GM06990 (cell line): ENCODE results near the gene ACER1.

Source experiments
- DNase-seq: peaks from one replicate; pipeline ENCODE4 v3.0.0-alpha.2; 2011; ENCODE audit not compliant: insufficient read length; ENCODE audit errors: extremely low read depth
- H3K27me3 ChIP-seq: replicated peaks from 2 replicates; pipeline ENCODE4 v1.6.0; 2011; ENCODE audit warnings: low read length; ENCODE audit not compliant: control insufficient read depth, insufficient read depth
- H3K36me3 ChIP-seq: 2 replicates; pipeline ENCODE4 v1.5.1; 2011; ENCODE audit warnings: low read length; ENCODE audit not compliant: control insufficient read depth, insufficient read depth
- H3K4me3 ChIP-seq: replicated peaks from 2 replicates; pipeline ENCODE4 v1.5.1; 2011; ENCODE audit warnings: low read depth, mild to moderate bottlenecking, control low read depth, low read length
- TF ChIP-seq, protein P1 (sequence below): IDR thresholded peaks from 2 replicates; pipeline ENCODE4 v1.5.1; 2011; ENCODE audit warnings: low read length, control low read depth, mild to moderate bottlenecking, inconsistent platforms; ENCODE audit not compliant: insufficient read depth, poor library complexity, severe bottlenecking

ACER1 gene, protein sequence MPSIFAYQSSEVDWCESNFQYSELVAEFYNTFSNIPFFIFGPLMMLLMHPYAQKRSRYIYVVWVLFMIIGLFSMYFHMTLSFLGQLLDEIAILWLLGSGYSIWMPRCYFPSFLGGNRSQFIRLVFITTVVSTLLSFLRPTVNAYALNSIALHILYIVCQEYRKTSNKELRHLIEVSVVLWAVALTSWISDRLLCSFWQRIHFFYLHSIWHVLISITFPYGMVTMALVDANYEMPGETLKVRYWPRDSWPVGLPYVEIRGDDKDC

DNA sequence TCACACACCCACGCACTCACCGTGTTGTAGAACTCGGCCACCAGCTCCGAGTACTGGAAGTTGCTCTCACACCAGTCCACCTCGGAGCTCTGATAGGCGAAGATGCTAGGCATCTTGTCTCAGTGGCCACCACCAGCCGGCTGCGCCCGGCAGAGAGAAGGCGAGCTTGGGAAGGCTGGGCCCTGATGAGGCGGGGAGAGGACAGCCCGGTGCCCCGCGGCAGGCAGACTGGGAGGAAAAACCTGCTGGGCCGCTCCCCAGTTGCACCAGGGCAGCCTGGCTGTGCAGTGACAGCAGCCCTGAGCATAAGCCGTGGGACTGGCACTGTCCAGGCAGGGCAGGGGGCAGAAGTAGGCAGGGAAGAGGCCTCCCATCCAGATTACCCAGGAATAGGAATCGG is at the start of gene ACER1:
ACER1 (minus strand) TSS at position 174 of the 400 bp plus-strand sequence; CDS start at position 113, 61 bp downstream.
- TF ChIP-seq, protein P1, sequence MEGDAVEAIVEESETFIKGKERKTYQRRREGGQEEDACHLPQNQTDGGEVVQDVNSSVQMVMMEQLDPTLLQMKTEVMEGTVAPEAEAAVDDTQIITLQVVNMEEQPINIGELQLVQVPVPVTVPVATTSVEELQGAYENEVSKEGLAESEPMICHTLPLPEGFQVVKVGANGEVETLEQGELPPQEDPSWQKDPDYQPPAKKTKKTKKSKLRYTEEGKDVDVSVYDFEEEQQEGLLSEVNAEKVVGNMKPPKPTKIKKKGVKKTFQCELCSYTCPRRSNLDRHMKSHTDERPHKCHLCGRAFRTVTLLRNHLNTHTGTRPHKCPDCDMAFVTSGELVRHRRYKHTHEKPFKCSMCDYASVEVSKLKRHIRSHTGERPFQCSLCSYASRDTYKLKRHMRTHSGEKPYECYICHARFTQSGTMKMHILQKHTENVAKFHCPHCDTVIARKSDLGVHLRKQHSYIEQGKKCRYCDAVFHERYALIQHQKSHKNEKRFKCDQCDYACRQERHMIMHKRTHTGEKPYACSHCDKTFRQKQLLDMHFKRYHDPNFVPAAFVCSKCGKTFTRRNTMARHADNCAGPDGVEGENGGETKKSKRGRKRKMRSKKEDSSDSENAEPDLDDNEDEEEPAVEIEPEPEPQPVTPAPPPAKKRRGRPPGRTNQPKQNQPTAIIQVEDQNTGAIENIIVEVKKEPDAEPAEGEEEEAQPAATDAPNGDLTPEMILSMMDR: no peak
- no peaks in the 10 kb centered on the region for H3K27me3 ChIP-seq
- H3K36me3 ChIP-seq: no peaks in the 10 kb centered on the region
- no peak for DNase-seq
- H3K4me3 ChIP-seq: no peak within 1 kb of the TSS

DNA sequence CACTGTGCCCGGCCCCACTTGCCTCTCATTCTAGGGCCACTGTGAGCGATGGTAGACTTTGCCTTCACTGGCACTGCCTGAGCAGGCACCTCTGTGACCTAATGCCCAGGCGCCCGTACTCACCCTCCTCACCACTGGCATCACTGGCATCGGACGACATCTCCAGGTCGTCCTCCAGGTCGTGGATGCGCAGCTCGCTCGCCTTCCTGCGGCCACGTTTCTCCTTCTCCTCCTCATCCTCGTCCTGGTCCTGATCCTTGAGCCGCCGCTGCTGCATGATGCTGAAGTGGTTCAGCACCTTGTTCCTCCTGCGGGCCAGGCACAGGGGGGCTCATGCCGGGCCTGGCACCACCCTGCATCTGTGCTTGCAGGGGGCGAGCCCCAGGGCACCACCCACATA is 49.8 kb upstream of the ACER1 start:
- TF ChIP-seq, protein P1: no peak
- H3K36me3 ChIP-seq: peaks cover 47% of the 10 kb centered on the region
- no peaks in the 10 kb centered on the region for H3K27me3 ChIP-seq
- H3K4me3 ChIP-seq: no peak overlapping the region
- no peak for DNase-seq

DNA sequence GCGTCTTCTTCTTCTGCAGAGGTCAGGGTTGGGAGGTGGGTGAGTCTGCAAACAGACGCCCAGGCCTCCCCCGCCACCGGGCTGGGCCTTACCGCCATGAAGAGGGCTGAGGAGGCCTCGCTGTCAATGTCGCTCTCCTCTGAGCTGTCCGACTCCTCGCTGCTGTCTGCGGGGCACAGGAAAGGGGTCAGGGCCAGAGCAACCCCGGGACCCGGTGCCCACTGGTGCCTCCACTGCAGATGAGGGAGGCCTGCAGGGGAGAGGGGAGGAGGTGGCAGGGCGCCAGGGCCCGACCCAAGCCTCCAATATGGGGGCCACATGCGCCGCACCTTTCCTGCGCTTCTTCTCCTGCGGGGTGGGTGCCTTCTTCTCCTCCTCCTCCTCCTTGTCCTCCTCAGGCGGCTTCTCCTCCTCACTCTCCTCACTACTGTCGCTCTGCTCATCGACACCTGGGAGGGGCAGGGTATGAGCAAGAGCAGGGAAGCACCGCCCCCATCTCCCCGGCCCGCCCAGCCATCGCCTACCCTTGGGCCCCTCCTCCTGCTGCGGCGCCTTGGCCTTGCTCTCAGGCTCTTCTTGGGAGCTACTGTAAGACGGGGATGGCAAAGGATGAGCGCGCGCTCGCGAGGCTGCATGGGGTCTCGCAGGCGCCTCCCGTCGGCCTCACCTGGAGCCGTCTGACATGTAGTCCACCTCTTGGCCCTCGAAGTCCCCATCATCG is 47.8 kb upstream of the ACER1 start:
- no peak overlapping the region for H3K4me3 ChIP-seq
- TF ChIP-seq, protein P1: no peak
- H3K27me3 ChIP-seq: no peaks in the 10 kb centered on the region
- DNase-seq: no peak
- peaks cover 35% of the 10 kb centered on the region for H3K36me3 ChIP-seq

DNA sequence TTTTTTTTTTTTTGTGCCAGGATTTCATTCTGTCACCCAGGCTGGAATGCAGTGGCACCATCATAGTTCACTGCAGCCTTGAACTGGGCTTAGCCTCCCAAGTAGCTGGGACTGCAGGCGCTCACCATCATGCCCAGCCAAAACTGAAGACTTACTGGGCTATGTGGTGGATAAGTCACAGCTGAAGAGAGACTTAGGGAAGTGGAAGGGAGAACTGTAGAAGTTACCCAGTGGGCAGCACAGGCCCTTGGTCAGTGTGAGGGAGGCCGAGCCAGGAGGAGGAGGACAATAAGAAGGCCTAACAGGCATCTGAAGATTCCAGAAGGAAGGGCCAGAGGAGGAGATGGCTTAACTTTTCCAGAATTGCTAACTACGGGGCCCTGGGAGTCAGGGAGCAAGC is 46.3 kb upstream of the ACER1 start:
- DNase-seq: no peak
- H3K27me3 ChIP-seq: no peaks in the 10 kb centered on the region
- H3K4me3 ChIP-seq: no peak overlapping the region
- TF ChIP-seq, protein P1: no peak
- H3K36me3 ChIP-seq: peaks cover 36% of the 10 kb centered on the region

DNA sequence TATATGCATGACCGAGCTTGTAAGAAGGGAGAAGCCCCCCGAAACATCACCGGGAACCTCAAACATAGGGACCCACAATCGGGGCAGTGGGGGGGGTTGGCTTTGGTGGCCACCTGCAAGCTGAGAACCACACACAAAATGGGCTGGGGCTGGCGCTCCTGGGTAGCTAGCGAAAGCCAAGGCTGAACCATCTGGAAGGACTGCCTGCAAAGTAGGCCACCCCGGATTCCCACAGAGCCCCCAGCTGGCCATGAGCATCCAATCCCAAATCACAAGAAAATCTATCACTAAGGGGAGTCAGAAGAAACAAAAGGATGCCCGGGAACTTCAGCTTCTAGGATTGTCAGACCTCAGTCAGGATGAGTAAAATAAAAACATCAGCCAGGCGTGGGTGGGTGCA is 45.1 kb upstream of the ACER1 start:
- Histone ChIP-seq H3K27me3 (no peaks in the 10 kb centered on the region), H3K36me3 (peaks cover 31% of the 10 kb centered on the region), H3K4me3 (no peak overlapping the region)
- no peak for DNase-seq
- TF ChIP-seq, protein P1: no peak
